ENCODE measurements around the gene PLXNA3.

The PLXNA3 gene

GRCh38 chrX:154458954-154459778 is 1.1 kb downstream of the PLXNA3 start:
- DNase-seq (ENCODE audit: low read depth, low spot score) = peak; percentile 37

GRCh38 chrX:154459832-154460231 is 1.8 kb downstream of the PLXNA3 start:
- DNase-seq (ENCODE audit: low read depth, low spot score) = no peak

- no peak for DNase-seq (ENCODE audit: low read depth, low spot score)
These were observed 2.2 kb downstream of the PLXNA3 start for GRCh38 chrX:154460326-154460725.

GRCh38 chrX:154462396-154462795 is 4.3 kb downstream of the PLXNA3 start:
- no peak for DNase-seq (ENCODE audit: low read depth, low spot score)

GRCh38 chrX:154463611-154464220 is 5.6 kb downstream of the PLXNA3 start:
- no peak for DNase-seq (ENCODE audit: low read depth, low spot score)

GRCh38 chrX:154464806-154465365 is 6.8 kb downstream of the PLXNA3 start:
- no peak for DNase-seq (ENCODE audit: low read depth, low spot score)

- DNase-seq (ENCODE audit: low read depth, low spot score) = no peak
These were observed 7.5 kb downstream of the PLXNA3 start for GRCh38 chrX:154465601-154466000.

GRCh38 chrX:154466036-154466435 is 8.0 kb downstream of the PLXNA3 start:
- DNase-seq (ENCODE audit: low read depth, low spot score) = no peak

- DNase-seq (ENCODE audit: low read depth, low spot score) = no peak
These were observed 8.8 kb downstream of the PLXNA3 start for GRCh38 chrX:154466907-154467306.

GRCh38 chrX:154467556-154467955 is 9.5 kb downstream of the PLXNA3 start:
- DNase-seq (ENCODE audit: low read depth, low spot score) = no peak

- no peak for DNase-seq (ENCODE audit: low read depth, low spot score)
These were observed 10.1 kb downstream of the PLXNA3 start for GRCh38 chrX:154468217-154468616.

- no peak for DNase-seq (ENCODE audit: low read depth, low spot score)
These were observed 11.0 kb downstream of the PLXNA3 start for GRCh38 chrX:154469114-154469513.

- DNase-seq (ENCODE audit: low read depth, low spot score) = no peak
These were observed 11.8 kb downstream of the PLXNA3 start for GRCh38 chrX:154469880-154470279.

GRCh38 chrX:154470434-154470833 is 12.4 kb downstream of the PLXNA3 start:
- DNase-seq (ENCODE audit: low read depth, low spot score) = no peak

- DNase-seq (ENCODE audit: low read depth, low spot score) = no peak
These were observed 13.0 kb downstream of the PLXNA3 start for GRCh38 chrX:154470914-154471568.

GRCh38 chrX:154471839-154472684 is 14.0 kb downstream of the PLXNA3 start:
- no peak for DNase-seq (ENCODE audit: low read depth, low spot score)

- DNase-seq (ENCODE audit: low read depth, low spot score) = no peak
These were observed 14.9 kb downstream of the PLXNA3 start for GRCh38 chrX:154472685-154473632.

- no peak for DNase-seq (ENCODE audit: low read depth, low spot score)
These were observed 15.6 kb downstream of the PLXNA3 start for GRCh38 chrX:154473683-154474082.

GRCh38 chrX:154476821-154477220 is 18.7 kb downstream of the PLXNA3 start:
- no peak for DNase-seq (ENCODE audit: low read depth, low spot score)

GRCh38 chrX:154477891-154478477 is 19.9 kb downstream of the PLXNA3 start:
- no peak for DNase-seq (ENCODE audit: low read depth, low spot score)
